OCI-LY1 (cell line): Measurements from ENCODE around the gene KCNH1.

Source experiments
- EZH2 ChIP-seq: fragments of 200-600 bp; sonication (generic), shearing (Covaris generic); IDR thresholded peaks from 2 replicates; pipeline ENCODE4 v1.8.0; 2017; ENCODE audit warnings: borderline replicate concordance, mixed run types, mild to moderate bottlenecking, antibody characterized with exemption, low read length, moderate library complexity, mixed read lengths
- TF ChIP-seq, protein P1 (sequence below): fragments of 200-600 bp; sonication (generic), shearing (Covaris generic); IDR thresholded peaks from 2 replicates; pipeline ENCODE4 v1.5.1; 2017; ENCODE audit warnings: mild to moderate bottlenecking, antibody characterized with exemption, low read length, moderate library complexity, mixed read lengths

- TF ChIP-seq EZH2: no peak
- TF ChIP-seq, protein P1, sequence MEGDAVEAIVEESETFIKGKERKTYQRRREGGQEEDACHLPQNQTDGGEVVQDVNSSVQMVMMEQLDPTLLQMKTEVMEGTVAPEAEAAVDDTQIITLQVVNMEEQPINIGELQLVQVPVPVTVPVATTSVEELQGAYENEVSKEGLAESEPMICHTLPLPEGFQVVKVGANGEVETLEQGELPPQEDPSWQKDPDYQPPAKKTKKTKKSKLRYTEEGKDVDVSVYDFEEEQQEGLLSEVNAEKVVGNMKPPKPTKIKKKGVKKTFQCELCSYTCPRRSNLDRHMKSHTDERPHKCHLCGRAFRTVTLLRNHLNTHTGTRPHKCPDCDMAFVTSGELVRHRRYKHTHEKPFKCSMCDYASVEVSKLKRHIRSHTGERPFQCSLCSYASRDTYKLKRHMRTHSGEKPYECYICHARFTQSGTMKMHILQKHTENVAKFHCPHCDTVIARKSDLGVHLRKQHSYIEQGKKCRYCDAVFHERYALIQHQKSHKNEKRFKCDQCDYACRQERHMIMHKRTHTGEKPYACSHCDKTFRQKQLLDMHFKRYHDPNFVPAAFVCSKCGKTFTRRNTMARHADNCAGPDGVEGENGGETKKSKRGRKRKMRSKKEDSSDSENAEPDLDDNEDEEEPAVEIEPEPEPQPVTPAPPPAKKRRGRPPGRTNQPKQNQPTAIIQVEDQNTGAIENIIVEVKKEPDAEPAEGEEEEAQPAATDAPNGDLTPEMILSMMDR: no peak
Measured at GRCh38 chr1:210920716-210921694, 212.9 kb downstream of the KCNH1 start.
